GM10248 (cell line): ENCODE measurements around the gene STX10.
A peak's percentile ranks its signal among the peaks of the same experiment; 100 is the strongest.

Source experiments
- CTCF ChIA-PET: fragments of 300-600 bp; sonication (Branson Sonifier 250); formaldehyde crosslinking; extraction: SDS; loops from one replicate; lab custom pipeline; 2021; ENCODE audit warnings: antibody characterized with exemption; lab: Yijun Ruan, JAX
- POLR2A ChIA-PET: fragments of 350-650 bp; sonication (Branson Sonifier 250); formaldehyde crosslinking; extraction: SDS; loops from one replicate; lab custom pipeline; 2020; ENCODE audit warnings: antibody characterized with exemption; lab: Yijun Ruan, JAX
- DNase-seq: peaks from one replicate; pipeline ENCODE4 v3.0.0; 2012; ENCODE audit errors: extremely low spot score
- CTCF ChIP-seq: IDR thresholded peaks from 2 replicates; pipeline ENCODE4 v1.5.1; 2012; ENCODE audit warnings: mild to moderate bottlenecking, low read depth; ENCODE audit errors: extremely low read depth, missing control alignments, control extremely low read depth

STX10 gene

GRCh38 chr19:13100031-13100588 lies 50.1 kb downstream of the STX10 start:
- CTCF ChIA-PET, result interaction anchor here (1.1 to 2.7 kb wide), 7 partner anchors 13 to 322 kb away, joined by 3 to 14 read pairs (median 4); no protein-coding TSS in a partner anchor
- POLR2A ChIA-PET, result no interaction called here
- TF ChIP-seq CTCF, result no peak
- DNase-seq, result peak; percentile 84

- ChIA-PET CTCF (interaction anchor here (1.1 to 2.7 kb wide), 5 partner anchors 15 to 322 kb away, joined by 3 to 14 read pairs (median 6); no protein-coding TSS in a partner anchor), POLR2A (no interaction called here)
- TF ChIP-seq CTCF, result no peak
- peak; percentile 80 for DNase-seq
Observed at GRCh38 chr19:13099073-13099999, 50.8 kb downstream of the STX10 start.

- no peak for TF ChIP-seq CTCF
- POLR2A ChIA-PET, result no interaction called here
- CTCF ChIA-PET, result interaction anchor here (1.9 kb wide), 1 partner anchor 37 kb away, joined by 6 read pairs; no protein-coding TSS in a partner anchor
- DNase-seq, result no peak
Observed at GRCh38 chr19:13098277-13099072, 51.7 kb downstream of the STX10 start.

- TF ChIP-seq CTCF, result no peak
- DNase-seq, result no peak
- ChIA-PET CTCF (interaction anchor here (8.9 kb wide), 1 partner anchor 120 kb away, joined by 183 read pairs; no protein-coding TSS in a partner anchor), POLR2A (no interaction called here)
Observed at GRCh38 chr19:13097463-13098258, 52.5 kb downstream of the STX10 start.

GRCh38 chr19:13097033-13097462 lies 53.1 kb downstream of the STX10 start:
- POLR2A ChIA-PET, result no interaction called here
- no peak for DNase-seq
- TF ChIP-seq CTCF, result no peak
- CTCF ChIA-PET, result interaction anchor here (8.2 to 8.9 kb wide), 2 partner anchors 120 to 130 kb away, joined by 129 to 183 read pairs; partner anchors contain the start of gene DAND5
